HepG2 (cell line): Measurements from ENCODE around the gene ANP32A. TPM values are rescaled to one million over a fixed set of nuclear protein-coding genes. Genes with fewer than 3 reads are reported as not detected.

Experiments used
- ATAC-seq: fragments of 200-7000 bp; cut with Tn5 transposase; 3 replicates; pipeline ENCODE4 v1.9.1; 2020; ENCODE audit warnings: mild to moderate bottlenecking, moderate library complexity
- BruUV-seq: library from RNA; stranded (reverse); fragments of 400-500 nt; replicated peaks from 2 replicates; lab custom pipeline; 2021; lab: Mats Ljungman, UMichigan
- CTCF ChIA-PET: fragments of 300-600 bp; formaldehyde crosslinking; extraction: SDS; loops from one replicate; lab custom pipeline; 2021; ENCODE audit warnings: low total read pairs, inconsistent platforms, low intra/inter-chr PET ratio; lab: Yijun Ruan, JAX
- POLR2A ChIA-PET: fragments of 350-600 bp; sonication (Branson Sonifier 250); formaldehyde crosslinking; loops from one replicate; lab custom pipeline; 2020; ENCODE audit warnings: antibody characterized with exemption, inconsistent platforms; lab: Yijun Ruan, JAX
- DNase-seq: peaks from one replicate; pipeline ENCODE4 v3.0.0-alpha.2; 2015; ENCODE audit warnings: low spot score
- FAIRE-seq: peaks from 3 replicates; lab custom pipeline; 2011; peaks lifted over from hg19 to GRCh38; lab: Jason Lieb, UNC
- H2AFZ ChIP-seq: one replicate; pipeline ENCODE4 v1.6.1; 2011; ENCODE audit warnings: low read length, inconsistent platforms
- H3K27ac ChIP-seq: fragments of 300-600 bp; 3 replicates; pipeline ENCODE4 v1.8.0; 2011; ENCODE audit warnings: mixed run types, mild to moderate bottlenecking, mixed read lengths, low read length, inconsistent platforms; ENCODE audit not compliant: insufficient read depth; ENCODE audit errors: extremely low read length
- H3K27me3 ChIP-seq, 2 experiments: fragments of 200-600 bp in 1 of 2; 2 replicates in 1 of 2; 3 replicates in 1 of 2; pipeline versions ENCODE4 v1.6.0 to v1.8.0; 2011; ENCODE audit warnings: low read length in 2 of 2, mild to moderate bottlenecking in 2 of 2, moderate library complexity in 2 of 2, inconsistent platforms in 1 of 2; ENCODE audit not compliant: insufficient read depth in 2 of 2, control insufficient read depth in 1 of 2
- H3K36me3 ChIP-seq, 2 experiments: fragments of 200-600 bp in 1 of 2; replicated peaks in 1 of 2; 2 replicates in 1 of 2; 3 replicates in 1 of 2; pipeline versions ENCODE4 v1.5.1 to v1.8.0; 2011; ENCODE audit warnings: low read length in 2 of 2, inconsistent platforms in 1 of 2; ENCODE audit not compliant: insufficient read depth in 2 of 2, control insufficient read depth in 1 of 2
- H3K4me1 ChIP-seq: 2 replicates; pipeline ENCODE4 v1.5.1; 2012; ENCODE audit warnings: low read length, inconsistent platforms; ENCODE audit not compliant: insufficient read depth
- H3K4me2 ChIP-seq: 2 replicates; pipeline ENCODE4 v1.6.0; 2011; ENCODE audit warnings: low read depth, low read length, inconsistent platforms
- H3K4me3 ChIP-seq, 3 experiments: fragments of 200-600 bp in 1 of 3; sonication (generic), shearing (Covaris generic) in 1 of 3; replicated peaks in 1 of 3; 2 replicates each; pipeline ENCODE4 v1.5.1; 2011 to 2016; ENCODE audit warnings: low read length in 3 of 3, inconsistent platforms in 2 of 3, low read depth in 2 of 3, mild to moderate bottlenecking in 2 of 3, control low read depth in 1 of 3, mixed read lengths in 1 of 3; ENCODE audit not compliant: insufficient read depth in 1 of 3
- H3K79me2 ChIP-seq: one replicate; pipeline ENCODE4 v1.6.1; 2011; ENCODE audit warnings: low read length, inconsistent platforms; ENCODE audit not compliant: insufficient read depth
- H3K9ac ChIP-seq: 2 replicates; pipeline ENCODE4 v1.6.0; 2011; ENCODE audit warnings: mild to moderate bottlenecking, low read depth, low read length, inconsistent platforms; ENCODE audit not compliant: insufficient read depth
- H3K9me3 ChIP-seq: 2 replicates; pipeline ENCODE4 v1.5.1; 2012; ENCODE audit warnings: mild to moderate bottlenecking, low read length
- H4K20me1 ChIP-seq: 2 replicates; pipeline ENCODE4 v1.6.0; 2011; ENCODE audit warnings: inconsistent platforms, mild to moderate bottlenecking, low read length, moderate library complexity; ENCODE audit not compliant: insufficient read depth
- EEA1 ChIP-seq: sonication (generic); formaldehyde crosslinking; IDR thresholded peaks from 2 replicates; pipeline ENCODE4 v1.5.1; 2020; ENCODE audit warnings: mild to moderate bottlenecking, missing genetic modification reagents, borderline replicate concordance
- KLF16 ChIP-seq, 2 experiments: sonication (generic) in 1 of 2; formaldehyde crosslinking in 1 of 2; IDR thresholded peaks; 2 replicates each; pipeline versions ENCODE4 v1.6.1 to v1.8.0; 2016 to 2023; ENCODE audit warnings: missing genetic modification reagents in 2 of 2, missing compliant biosample characterization in 1 of 2
- SAFB2 ChIP-seq: sonication (generic); formaldehyde crosslinking; IDR thresholded peaks from 2 replicates; pipeline ENCODE4 v1.5.1; 2020; ENCODE audit warnings: missing genetic modification reagents, low read depth, mild to moderate bottlenecking, borderline replicate concordance
- SP4 ChIP-seq: sonication (generic); formaldehyde crosslinking; IDR thresholded peaks from 2 replicates; pipeline ENCODE4 v1.8.1; 2023; ENCODE audit warnings: mild to moderate bottlenecking, missing genetic modification reagents
- TAF15 ChIP-seq: fragments of 200-400 bp; formaldehyde crosslinking; IDR thresholded peaks from one replicate; pipeline ENCODE4 v1.6.1; 2018; ENCODE audit warnings: mild to moderate bottlenecking, low read depth, low read length; ENCODE audit not compliant: poor library complexity, severe bottlenecking
- ZBED4 ChIP-seq: sonication (generic); formaldehyde crosslinking; IDR thresholded peaks from 2 replicates; pipeline ENCODE4 v1.4.0; 2020; ENCODE audit warnings: missing genetic modification reagents, borderline replicate concordance
- ZBTB38 ChIP-seq: sonication (generic); formaldehyde crosslinking; IDR thresholded peaks from 2 replicates; pipeline ENCODE4 v1.5.1; 2020; ENCODE audit warnings: mild to moderate bottlenecking, missing genetic modification reagents
- ZBTB8A ChIP-seq: sonication (generic); formaldehyde crosslinking; IDR thresholded peaks from 2 replicates; pipeline ENCODE4 v1.4.0; 2020; ENCODE audit warnings: mild to moderate bottlenecking, low read depth, missing genetic modification reagents, borderline replicate concordance
- ZNF12 ChIP-seq: sonication (generic); formaldehyde crosslinking; IDR thresholded peaks from 2 replicates; pipeline ENCODE4 v1.5.0; 2020; ENCODE audit warnings: missing genetic modification reagents
- ZNF281 ChIP-seq: sonication (generic); formaldehyde crosslinking; IDR thresholded peaks from 2 replicates; pipeline ENCODE4 v1.4.0; 2020; ENCODE audit warnings: missing genetic modification reagents, borderline replicate concordance
- ZNF331 ChIP-seq: sonication (generic); formaldehyde crosslinking; IDR thresholded peaks from 2 replicates; pipeline ENCODE4 v1.4.0; 2020; ENCODE audit warnings: missing genetic modification reagents
- ZNF451 ChIP-seq: sonication (generic); formaldehyde crosslinking; IDR thresholded peaks from 2 replicates; pipeline ENCODE4 v1.5.0; 2020; ENCODE audit warnings: mild to moderate bottlenecking, missing genetic modification reagents
- ZNF543 ChIP-seq: sonication (generic); formaldehyde crosslinking; IDR thresholded peaks from 2 replicates; pipeline ENCODE4 v1.4.0; 2020; ENCODE audit warnings: mild to moderate bottlenecking, missing genetic modification reagents
- ZNF652 ChIP-seq: IDR thresholded peaks from 2 replicates; pipeline ENCODE4 v1.6.1; 2016; ENCODE audit warnings: low read depth, borderline replicate concordance
- WGBS: methylation state at CpG from one replicate; pipeline ENCODE4 v1.1.6; 2017; ENCODE audit warnings: low lambda C conversion rate; 5-methylcytosine and 5-hydroxymethylcytosine counted together
- in situ Hi-C: cut with HindIII; loops from 2 replicates; pipeline ENCODE4 v1.10.0; 2017; ENCODE audit warnings: low pct_unique_long_range_greater_than_20kb; ENCODE audit not compliant: extremely low pct_ligation_motif_present
- intact Hi-C: fragments of 100-400 bp; cut with micrococcal nuclease; formaldehyde crosslinking; loops from one replicate; pipeline ENCODE4 v1.10.0; 2022; ENCODE audit not compliant: unreplicated experiment
- polyA plus RNA-seq, 8 experiments: library from polyadenylated mRNA; depleted of rRNA in 3 of 8; stranded (reverse) in 7 of 8; unstranded in 1 of 8; fragments of >200 nt; fragmentation: Illumina TruSeq in 4 of 8; extraction: Trizol in 4 of 8; gene quantifications; 2 replicates each; pipeline versions ENCODE4 v1.2.1 to v1.2.3, GENCODE V29; 2011 to 2016; ENCODE audit warnings: low read depth in 4 of 8, missing spikeins in 1 of 8, mixed read lengths in 1 of 8; ENCODE audit not compliant: insufficient read depth in 1 of 8
- total RNA-seq, 5 experiments: library from RNA; depleted of rRNA; stranded (reverse); fragments of >200 nt; fragmentation: Illumina TruSeq; extraction: Trizol; gene quantifications; 2 replicates each; pipeline ENCODE4 v1.2.3, GENCODE V29; 2016; ENCODE audit warnings: low read depth in 1 of 5

Gene ANP32A
- total and polyA plus RNA-seq, 2 of the 13 experiments (the other 11 are each of a cell fraction or from before 2014, with no cell fraction given): 60.6 to 206 TPM

- no peak overlapping the region for H3K4me3 ChIP-seq
- in situ Hi-C loops (loop anchor here (25.0 kb wide), 1 partner anchor 654 kb away; the partner anchor contains the start of gene RPLP1), intact Hi-C loops (no loop called here)
- ChIA-PET CTCF (no interaction called here), POLR2A (no interaction called here)
- TF ChIP-seq KLF16 (CRISPR knock-in tag; IDR thresholded peaks at IDR 0.05) (no peak), ZNF281 (CRISPR knock-in tag) (no peak), SP4 (CRISPR knock-in tag) (no peak), ZNF331 (no peak), ZBTB38 (CRISPR knock-in tag) (no peak), ZBTB8A (CRISPR knock-in tag) (no peak), SAFB2 (no peak), ZNF543 (no peak), TAF15 (no peak), ZNF12 (CRISPR knock-in tag) (no peak), EEA1 (CRISPR knock-in tag) (no peak), ZNF451 (no peak), ZBED4 (CRISPR knock-in tag) (no peak), ZNF652 (CRISPR knock-in tag) (no peak)
- H3K4me1 ChIP-seq: peaks cover 22% of the 10 kb centered on the region
- peaks cover 99% of the 10 kb centered on the region for H3K79me2 ChIP-seq
- DNase-seq: no peak
- no peaks in the 10 kb centered on the region for H3K9me3 ChIP-seq
- H4K20me1 ChIP-seq: peaks cover 89% of the 10 kb centered on the region
- H2AFZ ChIP-seq: no peak overlapping the region
- H3K27me3 ChIP-seq: no peaks in the 10 kb centered on the region
- no peak for ATAC-seq
- H3K36me3 ChIP-seq: peaks cover 18 to 31% of the 10 kb centered on the region in 2 experiments
- FAIRE-seq: no peak
- H3K4me2 ChIP-seq: no peak overlapping the region
- no TSS peak for BruUV-seq
- H3K9ac ChIP-seq: no peak overlapping the region
- WGBS: 73% methylated on average over 5 of the region's 5 CpGs
- no peak overlapping the region for H3K27ac ChIP-seq
Measured at GRCh38 chr15:68808770-68809169, 11.9 kb downstream of the ANP32A start.
